Gastroesophageal sphincter (tissue), 3 donors: ENCODE results near the gene MLN.

ENCODE experiments used
- POLR2A ChIP-seq, 2 donors: fragments of 450-650 bp; IDR thresholded peaks; one replicate each; pipeline ENCODE4 v1.6.1; 2017; ENCODE audit warnings: antibody characterized with exemption in 2 of 2, mild to moderate bottlenecking in 2 of 2, moderate library complexity in 1 of 2
- POLR2AphosphoS5 ChIP-seq: sonication (generic); formaldehyde crosslinking; IDR thresholded peaks from one replicate; pipeline ENCODE4 v1.6.1; 2017; ENCODE audit warnings: antibody characterized with exemption
- TF ChIP-seq, protein P1 (sequence below), 4 experiments: fragments of 200-600 bp in 2 of 4; fragments of 450-650 bp in 2 of 4; sonication (generic) in 1 of 4; IDR thresholded peaks; one replicate each; pipeline ENCODE4 v1.5.1; 2017 to 2019; ENCODE audit warnings: antibody characterized with exemption in 4 of 4, mild to moderate bottlenecking in 2 of 4, moderate library complexity in 2 of 4

- TF ChIP-seq, protein P1, sequence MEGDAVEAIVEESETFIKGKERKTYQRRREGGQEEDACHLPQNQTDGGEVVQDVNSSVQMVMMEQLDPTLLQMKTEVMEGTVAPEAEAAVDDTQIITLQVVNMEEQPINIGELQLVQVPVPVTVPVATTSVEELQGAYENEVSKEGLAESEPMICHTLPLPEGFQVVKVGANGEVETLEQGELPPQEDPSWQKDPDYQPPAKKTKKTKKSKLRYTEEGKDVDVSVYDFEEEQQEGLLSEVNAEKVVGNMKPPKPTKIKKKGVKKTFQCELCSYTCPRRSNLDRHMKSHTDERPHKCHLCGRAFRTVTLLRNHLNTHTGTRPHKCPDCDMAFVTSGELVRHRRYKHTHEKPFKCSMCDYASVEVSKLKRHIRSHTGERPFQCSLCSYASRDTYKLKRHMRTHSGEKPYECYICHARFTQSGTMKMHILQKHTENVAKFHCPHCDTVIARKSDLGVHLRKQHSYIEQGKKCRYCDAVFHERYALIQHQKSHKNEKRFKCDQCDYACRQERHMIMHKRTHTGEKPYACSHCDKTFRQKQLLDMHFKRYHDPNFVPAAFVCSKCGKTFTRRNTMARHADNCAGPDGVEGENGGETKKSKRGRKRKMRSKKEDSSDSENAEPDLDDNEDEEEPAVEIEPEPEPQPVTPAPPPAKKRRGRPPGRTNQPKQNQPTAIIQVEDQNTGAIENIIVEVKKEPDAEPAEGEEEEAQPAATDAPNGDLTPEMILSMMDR (IDR thresholded peaks at IDR 0.05): no peak
- no peak for TF ChIP-seq POLR2AphosphoS5
- TF ChIP-seq POLR2A (IDR thresholded peaks at IDR 0.05): no peak
Observed at GRCh38 chr6:33798343-33798848, 5.4 kb downstream of the MLN start.
